ENCODE data around the gene SRSF4.

DNA sequence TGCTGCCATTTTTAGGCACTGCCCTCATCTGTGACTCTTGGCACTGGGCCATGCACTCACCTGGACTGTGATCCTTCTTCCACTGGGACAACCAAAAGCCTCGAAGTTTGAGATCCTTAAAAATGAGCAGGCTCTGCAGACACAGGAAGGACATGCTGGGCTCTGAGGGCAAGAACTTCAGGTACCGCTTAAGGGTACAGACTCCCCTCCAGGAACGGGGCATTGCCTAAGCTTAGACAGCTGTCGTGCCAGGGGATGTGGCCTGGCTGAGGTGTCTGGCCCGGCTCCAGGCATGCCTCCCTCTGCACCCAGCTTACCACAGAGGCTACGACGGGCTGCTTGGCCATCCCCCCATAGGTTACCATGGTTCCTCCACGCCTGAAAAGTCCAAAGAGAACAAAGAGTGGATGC is 14.2 kb upstream of the SRSF4 start:
- TF ChIP-seq TAF1 (IDR thresholded peaks at IDR 0.05; ENCODE audit: borderline replicate concordance, low read depth, low read length) (no peak), POLR2A (IDR thresholded peaks at IDR 0.05; ENCODE audit: low read depth, low read length) (no peak)

Measured in GM12892 (cell line).